ENCODE results near the gene SCFD2. TPM values are rescaled to one million over a fixed set of nuclear protein-coding genes. Genes with fewer than 3 reads are reported as not detected.
"Not testable (repeated sequence)": the region's sequence is repeated elsewhere in the genome, so short reads cannot be mapped to it uniquely, and the experiment has no call there.

Gene SCFD2
- total RNA-seq, 1 experiment from 2014 or later, result 7.4 TPM

DNA sequence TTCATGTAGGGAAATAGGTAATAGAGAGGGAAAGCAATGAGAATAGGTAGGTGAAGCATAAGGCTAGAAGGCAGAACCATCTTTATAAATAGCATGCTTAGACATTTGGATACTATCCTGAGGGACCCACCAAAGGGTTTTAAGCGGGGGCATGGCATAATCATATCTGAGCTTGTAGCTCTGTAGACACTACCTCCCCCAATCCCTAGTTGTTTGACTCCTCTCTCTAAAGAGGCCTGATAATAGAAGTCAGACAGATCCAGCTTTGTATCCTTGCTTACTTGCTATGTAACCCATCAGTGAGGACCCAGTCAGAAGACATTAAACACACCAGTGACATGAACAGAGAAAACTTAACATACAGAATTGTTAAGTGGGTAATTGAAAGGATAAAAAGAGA is 58.7 kb downstream of the SCFD2 start:
- TF ChIP-seq POLR2AphosphoS5 (IDR thresholded peaks at IDR 0.05; ENCODE audit: low read depth, low read length), result no peak
- TF ChIP-seq, protein P1, sequence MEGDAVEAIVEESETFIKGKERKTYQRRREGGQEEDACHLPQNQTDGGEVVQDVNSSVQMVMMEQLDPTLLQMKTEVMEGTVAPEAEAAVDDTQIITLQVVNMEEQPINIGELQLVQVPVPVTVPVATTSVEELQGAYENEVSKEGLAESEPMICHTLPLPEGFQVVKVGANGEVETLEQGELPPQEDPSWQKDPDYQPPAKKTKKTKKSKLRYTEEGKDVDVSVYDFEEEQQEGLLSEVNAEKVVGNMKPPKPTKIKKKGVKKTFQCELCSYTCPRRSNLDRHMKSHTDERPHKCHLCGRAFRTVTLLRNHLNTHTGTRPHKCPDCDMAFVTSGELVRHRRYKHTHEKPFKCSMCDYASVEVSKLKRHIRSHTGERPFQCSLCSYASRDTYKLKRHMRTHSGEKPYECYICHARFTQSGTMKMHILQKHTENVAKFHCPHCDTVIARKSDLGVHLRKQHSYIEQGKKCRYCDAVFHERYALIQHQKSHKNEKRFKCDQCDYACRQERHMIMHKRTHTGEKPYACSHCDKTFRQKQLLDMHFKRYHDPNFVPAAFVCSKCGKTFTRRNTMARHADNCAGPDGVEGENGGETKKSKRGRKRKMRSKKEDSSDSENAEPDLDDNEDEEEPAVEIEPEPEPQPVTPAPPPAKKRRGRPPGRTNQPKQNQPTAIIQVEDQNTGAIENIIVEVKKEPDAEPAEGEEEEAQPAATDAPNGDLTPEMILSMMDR (IDR thresholded peaks at IDR 0.05), result no peak
- TF ChIP-seq SIN3A (IDR thresholded peaks at IDR 0.05; ENCODE audit: borderline replicate concordance, insufficient read depth, low read depth, low read length), result no peak
- Histone ChIP-seq H3K27ac (ENCODE audit: low read length) (no peak overlapping the region), H3K4me3 (ENCODE audit: low read depth in 2 of 2, low read length in 2 of 2) (no peak overlapping the region), H3K9me3 (ENCODE audit: control insufficient read depth, insufficient read depth, low read depth, low read length) (no peaks in the 10 kb centered on the region), H3K36me3 (ENCODE audit: control insufficient read depth, insufficient read depth, low read length) (no peaks in the 10 kb centered on the region), H3K4me1 (ENCODE audit: control insufficient read depth, insufficient read depth, low read length) (no peaks in the 10 kb centered on the region), H3K27me3 (ENCODE audit: control insufficient read depth, insufficient read depth, low read length) (no peaks in the 10 kb centered on the region)
- no TSS peak for BruUV-seq (replicated peaks)
- ChIA-PET CTCF (no interaction called here), POLR2A (no interaction called here)
- in situ Hi-C loops (cut with HindIII; ENCODE audit: low pct_unique_long_range_greater_than_20kb, low sequenced_read_pairs), result no loop called here
- intact Hi-C loops (cut with micrococcal nuclease; ENCODE audit: unreplicated experiment), result no loop called here
- ATAC-seq (no peak), DNase-seq (ENCODE audit: low read depth, low spot score) (no peak)

GRCh38 chr4:53306729-53307128 is 59.1 kb downstream of the SCFD2 start:
- POLR2A ChIA-PET, result no interaction called here
- Histone ChIP-seq H3K9me3 (ENCODE audit: control insufficient read depth, insufficient read depth, low read depth, low read length) (no peaks in the 10 kb centered on the region), H3K4me3 (ENCODE audit: low read depth in 2 of 2, low read length in 2 of 2) (no peak overlapping the region), H3K4me1 (ENCODE audit: control insufficient read depth, insufficient read depth, low read length) (no peaks in the 10 kb centered on the region), H3K27ac (ENCODE audit: low read length) (no peak overlapping the region), H3K27me3 (ENCODE audit: control insufficient read depth, insufficient read depth, low read length) (no peaks in the 10 kb centered on the region), H3K36me3 (ENCODE audit: control insufficient read depth, insufficient read depth, low read length) (no peaks in the 10 kb centered on the region)
- CTCF ChIA-PET, result no interaction called here
- ATAC-seq (no peak), DNase-seq (ENCODE audit: low read depth, low spot score) (no peak)
- in situ Hi-C loops (cut with HindIII; ENCODE audit: low pct_unique_long_range_greater_than_20kb, low sequenced_read_pairs) (no loop called here), intact Hi-C loops (cut with micrococcal nuclease; ENCODE audit: unreplicated experiment) (no loop called here)
- no TSS peak for BruUV-seq (replicated peaks)
- TF ChIP-seq, protein P2, sequence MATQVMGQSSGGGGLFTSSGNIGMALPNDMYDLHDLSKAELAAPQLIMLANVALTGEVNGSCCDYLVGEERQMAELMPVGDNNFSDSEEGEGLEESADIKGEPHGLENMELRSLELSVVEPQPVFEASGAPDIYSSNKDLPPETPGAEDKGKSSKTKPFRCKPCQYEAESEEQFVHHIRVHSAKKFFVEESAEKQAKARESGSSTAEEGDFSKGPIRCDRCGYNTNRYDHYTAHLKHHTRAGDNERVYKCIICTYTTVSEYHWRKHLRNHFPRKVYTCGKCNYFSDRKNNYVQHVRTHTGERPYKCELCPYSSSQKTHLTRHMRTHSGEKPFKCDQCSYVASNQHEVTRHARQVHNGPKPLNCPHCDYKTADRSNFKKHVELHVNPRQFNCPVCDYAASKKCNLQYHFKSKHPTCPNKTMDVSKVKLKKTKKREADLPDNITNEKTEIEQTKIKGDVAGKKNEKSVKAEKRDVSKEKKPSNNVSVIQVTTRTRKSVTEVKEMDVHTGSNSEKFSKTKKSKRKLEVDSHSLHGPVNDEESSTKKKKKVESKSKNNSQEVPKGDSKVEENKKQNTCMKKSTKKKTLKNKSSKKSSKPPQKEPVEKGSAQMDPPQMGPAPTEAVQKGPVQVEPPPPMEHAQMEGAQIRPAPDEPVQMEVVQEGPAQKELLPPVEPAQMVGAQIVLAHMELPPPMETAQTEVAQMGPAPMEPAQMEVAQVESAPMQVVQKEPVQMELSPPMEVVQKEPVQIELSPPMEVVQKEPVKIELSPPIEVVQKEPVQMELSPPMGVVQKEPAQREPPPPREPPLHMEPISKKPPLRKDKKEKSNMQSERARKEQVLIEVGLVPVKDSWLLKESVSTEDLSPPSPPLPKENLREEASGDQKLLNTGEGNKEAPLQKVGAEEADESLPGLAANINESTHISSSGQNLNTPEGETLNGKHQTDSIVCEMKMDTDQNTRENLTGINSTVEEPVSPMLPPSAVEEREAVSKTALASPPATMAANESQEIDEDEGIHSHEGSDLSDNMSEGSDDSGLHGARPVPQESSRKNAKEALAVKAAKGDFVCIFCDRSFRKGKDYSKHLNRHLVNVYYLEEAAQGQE (IDR thresholded peaks at IDR 0.05; ENCODE audit: insufficient read depth in 1 of 2, low read depth in 2 of 2, low read length in 1 of 2), result no peak
- TF ChIP-seq POLR2AphosphoS5 (IDR thresholded peaks at IDR 0.05; ENCODE audit: low read depth, low read length) (no peak), TCF7L2 (IDR thresholded peaks at IDR 0.05; ENCODE audit: low read depth, low read length) (no peak), SIN3A (IDR thresholded peaks at IDR 0.05; ENCODE audit: borderline replicate concordance, insufficient read depth, low read depth, low read length) (no peak)
- TF ChIP-seq, protein P1 (IDR thresholded peaks at IDR 0.05), result no peak

DNA sequence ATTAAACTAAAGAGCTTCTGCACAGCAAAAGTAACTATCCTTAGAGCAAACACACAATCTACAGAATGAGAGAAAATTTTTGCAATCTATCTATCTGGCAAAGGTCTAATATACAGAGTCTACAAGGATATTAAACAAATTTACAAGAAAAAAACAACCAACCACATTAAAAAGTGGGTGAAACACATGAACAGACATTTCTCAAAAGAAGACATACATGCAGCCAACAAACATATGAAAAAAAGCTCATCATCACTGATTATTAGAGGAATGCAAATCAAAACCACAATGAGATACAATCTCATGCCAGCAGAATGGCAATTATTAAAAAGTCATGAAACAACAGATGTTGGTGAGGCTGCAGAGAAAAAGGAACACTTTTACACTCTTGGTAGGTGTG is 73.7 kb downstream of the SCFD2 start:
- intact Hi-C loops (cut with micrococcal nuclease; ENCODE audit: unreplicated experiment); in situ Hi-C loops (cut with HindIII; ENCODE audit: low pct_unique_long_range_greater_than_20kb, low sequenced_read_pairs); DNase-seq (ENCODE audit: low read depth, low spot score); POLR2A ChIA-PET; H3K27ac ChIP-seq (ENCODE audit: low read length); ATAC-seq; H3K27me3 ChIP-seq (ENCODE audit: control insufficient read depth, insufficient read depth, low read length); H3K9me3 ChIP-seq (ENCODE audit: control insufficient read depth, insufficient read depth, low read depth, low read length); CTCF ChIA-PET; H3K36me3 ChIP-seq (ENCODE audit: control insufficient read depth, insufficient read depth, low read length); H3K4me3 ChIP-seq (ENCODE audit: low read depth in 2 of 2, low read length in 2 of 2); BruUV-seq (replicated peaks); H3K4me1 ChIP-seq (ENCODE audit: control insufficient read depth, insufficient read depth, low read length): not testable (repeated sequence)
